DMS114 treated with DMSO at 0.1 percent for 48 hours (cell line): ENCODE measurements around the gene FIBCD1.
"Not testable (repeated sequence)": the region's sequence is repeated elsewhere in the genome, so short reads cannot be mapped to it uniquely, and the experiment has no call there.

Source experiments
- DNase-seq: peaks from one replicate; lab custom pipeline; 2025; ENCODE audit not compliant: unreplicated experiment; lab: John Stamatoyannopoulos, UW

The FIBCD1 gene

DNA sequence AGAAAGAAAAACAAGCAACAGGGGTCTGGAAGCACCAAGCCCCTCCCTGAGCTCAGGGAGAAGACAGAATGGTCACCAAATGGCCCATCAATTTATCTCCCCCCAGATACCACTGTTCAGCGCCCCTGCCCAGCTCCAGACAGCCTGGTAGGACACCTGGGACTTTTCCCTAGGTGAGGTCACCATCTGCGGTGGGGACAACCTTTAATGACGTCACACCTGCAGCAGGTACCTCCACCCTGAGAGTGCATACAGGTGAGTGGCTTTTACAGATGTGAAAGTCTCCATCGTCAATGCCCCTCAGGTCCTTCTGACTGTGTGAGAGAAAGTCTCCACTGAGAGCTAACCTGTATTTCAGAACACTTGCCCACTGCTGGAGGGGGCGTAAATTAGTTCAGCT, 35.6 kb upstream of the FIBCD1 start:
- DNase-seq, result no peak

DNA sequence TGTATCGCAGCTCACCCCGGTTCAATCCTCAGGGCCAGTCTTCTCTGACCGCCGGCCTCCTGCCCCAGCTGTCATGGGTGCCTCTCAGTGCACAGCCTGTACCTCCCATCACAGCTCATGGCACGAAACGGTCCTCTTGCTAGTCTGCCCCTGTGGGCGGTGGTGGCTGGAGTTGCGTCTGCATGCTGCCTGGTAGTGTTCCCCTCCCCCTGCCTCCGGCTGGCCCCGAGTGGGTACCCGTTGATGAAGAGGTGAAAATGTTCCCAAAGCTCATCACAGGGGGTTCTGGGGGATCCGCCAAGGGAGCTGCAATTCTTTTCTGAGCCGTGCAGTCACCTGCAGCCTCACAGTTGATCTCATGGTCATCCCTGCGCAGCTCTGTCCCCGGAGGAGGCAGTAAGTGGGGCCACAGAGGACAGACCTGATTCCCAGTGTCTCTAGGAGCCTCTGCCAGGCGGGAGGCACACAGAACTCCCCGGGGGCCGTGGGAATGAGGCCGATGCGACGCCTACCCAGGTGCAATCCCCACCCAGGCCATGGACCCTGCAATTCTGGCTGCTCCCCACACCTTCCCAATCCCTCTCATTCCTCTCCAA, 34.7 kb upstream of the FIBCD1 start:
- DNase-seq, result no peak

DNA sequence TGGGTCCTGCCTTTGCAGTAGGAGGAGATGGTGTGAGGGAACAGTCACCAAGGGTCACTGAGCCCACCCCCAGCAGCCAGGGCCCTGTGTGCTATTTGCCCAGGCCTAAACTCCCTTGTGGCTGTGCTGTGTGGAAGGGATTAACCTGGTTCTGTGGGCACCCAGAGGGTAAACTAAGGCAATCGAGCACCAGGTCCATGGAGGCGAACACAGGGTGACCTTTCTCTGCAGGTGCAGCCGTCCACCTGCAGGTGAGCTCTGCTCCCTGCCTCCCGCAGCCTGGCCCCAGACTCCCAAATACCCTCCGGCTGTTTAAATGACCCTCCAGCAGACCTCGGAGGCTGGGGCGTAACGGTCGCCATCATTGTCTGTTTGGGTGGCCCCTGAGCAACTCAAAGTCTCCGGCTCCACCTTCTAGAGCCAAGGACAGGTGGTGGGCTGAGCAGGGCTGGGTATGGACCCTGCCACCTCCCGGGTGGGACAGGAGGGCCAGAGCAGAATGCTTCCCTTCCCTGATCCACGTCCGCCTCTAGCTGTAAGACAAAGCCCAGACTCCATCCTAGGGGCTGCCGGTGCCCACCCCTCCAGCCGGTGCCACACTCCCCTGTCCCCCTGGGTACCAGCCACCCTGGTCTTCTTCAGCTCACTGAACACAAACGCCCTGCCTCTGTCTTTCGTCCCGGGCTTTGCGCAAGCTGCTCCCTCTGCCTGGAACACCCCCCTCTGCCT, 34.1 kb upstream of the FIBCD1 start:
- no peak for DNase-seq

DNA sequence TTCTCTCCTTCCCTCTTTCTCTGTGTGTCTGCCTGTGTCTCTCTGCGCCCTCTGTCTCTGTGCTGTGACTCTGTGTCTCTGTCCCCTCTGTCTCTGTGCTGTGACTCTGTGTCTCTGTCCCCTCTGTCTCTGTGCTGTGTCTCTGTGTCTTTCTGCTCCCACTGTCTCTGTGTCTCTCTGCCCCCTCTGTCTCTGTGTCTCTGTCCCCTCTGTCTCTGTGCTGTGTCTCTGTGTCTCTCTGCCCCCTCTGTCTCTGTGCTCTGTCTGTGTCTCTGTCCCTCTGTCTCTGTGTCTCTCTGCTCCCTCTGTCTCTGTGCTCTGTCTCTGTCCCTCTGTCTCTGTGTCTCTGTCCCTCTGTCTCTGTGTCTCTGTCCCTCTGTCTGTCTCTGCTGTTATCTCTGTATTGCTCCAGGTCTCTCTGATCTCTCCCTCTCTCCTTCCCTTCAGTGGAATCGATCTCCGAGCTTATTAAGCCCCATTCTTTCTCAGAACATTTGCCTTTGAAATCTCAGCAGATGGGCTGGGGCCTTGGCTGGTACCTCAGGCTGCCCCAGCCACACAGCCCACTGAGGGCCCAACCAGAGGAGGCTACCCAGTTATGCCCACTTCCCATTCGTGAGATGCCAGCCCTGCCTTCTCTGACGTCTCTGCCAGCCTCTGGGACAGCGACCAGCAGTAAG, 33.4 kb upstream of the FIBCD1 start:
- no peak for DNase-seq

DNA sequence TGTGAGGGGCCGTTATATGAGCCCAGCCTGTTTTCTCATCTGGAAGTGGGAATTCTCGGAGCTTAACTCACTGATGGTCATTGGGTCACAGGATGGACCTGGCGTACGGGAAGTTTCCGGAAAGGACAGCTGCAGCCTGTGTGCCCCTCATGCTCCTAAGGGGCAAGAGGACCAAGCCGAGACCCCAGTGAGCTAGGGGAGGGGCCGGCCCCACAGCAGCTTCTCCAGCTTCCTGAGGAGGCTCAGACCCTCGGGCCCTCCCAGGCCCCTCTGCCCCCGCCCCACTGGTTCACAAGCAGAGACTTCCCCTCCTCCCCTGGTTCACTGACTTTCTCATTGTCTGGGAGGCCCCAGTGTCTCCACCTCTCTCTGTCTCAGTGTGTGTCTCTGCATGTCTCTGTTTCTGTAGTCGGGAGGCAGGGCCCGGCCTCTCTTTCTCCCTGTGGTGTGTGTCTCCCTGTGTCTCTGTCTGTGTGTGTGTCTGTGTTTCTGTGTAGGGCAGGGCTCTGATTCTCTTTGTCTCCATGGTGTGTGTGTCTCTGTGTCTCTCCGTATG, 32.3 kb upstream of the FIBCD1 start:
- DNase-seq, result no peak

DNA sequence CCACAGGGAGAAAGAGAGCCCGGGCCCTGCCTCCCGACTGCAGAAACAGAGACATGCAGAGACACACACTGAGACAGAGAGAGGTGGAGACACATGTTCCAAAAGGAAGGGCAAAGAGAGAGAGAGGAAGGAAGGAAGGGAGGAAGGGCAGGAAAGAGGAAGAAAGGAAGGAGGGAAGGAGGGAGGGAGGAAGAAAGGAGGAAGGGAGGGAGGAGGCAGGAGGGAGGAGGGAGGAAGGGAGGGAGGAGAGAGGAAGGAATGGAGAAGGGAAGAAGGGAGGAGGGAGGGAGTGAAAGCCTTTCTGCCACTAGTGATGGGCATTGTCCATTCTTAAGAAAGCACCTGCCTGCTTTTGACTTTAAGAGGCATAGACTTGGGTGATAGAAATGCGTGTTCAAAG, 31.8 kb upstream of the FIBCD1 start:
- no peak for DNase-seq

DNA sequence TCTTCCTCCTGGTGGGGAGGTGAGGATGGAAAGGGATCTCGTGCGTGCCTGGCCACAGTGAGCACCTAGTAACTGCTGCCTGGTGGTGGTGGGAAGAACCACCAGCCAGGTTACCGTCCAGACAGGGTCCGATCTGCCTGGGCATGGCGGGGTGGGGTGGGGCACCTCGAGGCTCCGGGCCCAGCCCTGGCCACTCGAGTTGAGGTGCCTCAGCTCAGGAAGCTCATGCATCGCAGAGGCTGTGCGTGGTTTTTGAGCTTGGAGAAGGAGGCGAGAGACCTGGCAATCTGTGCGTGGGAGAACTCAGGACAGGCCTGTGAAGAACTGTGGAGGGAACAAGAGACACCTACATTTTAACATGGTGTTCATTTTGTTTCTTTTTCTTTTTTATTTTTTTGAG, 31.0 kb upstream of the FIBCD1 start:
- DNase-seq, result no peak

DNA sequence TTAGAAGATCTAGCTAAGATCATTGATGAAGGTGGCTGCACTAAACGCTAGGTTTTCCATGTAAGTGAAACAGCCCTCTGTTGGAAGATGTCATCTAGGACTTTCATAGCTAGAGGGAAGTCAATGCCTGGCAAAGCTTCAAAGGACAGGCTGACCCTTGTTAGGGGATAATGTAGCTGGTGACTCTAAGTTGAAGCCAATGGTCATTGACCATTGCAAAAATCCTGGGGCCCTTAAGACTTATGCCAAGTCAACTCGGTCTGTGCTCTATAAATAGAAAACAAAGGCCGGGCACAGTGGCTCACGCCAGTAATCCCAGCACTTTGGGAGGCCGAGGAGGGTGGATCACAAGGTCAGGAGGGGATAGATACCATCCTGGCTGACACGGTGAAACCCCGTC, 26.6 kb upstream of the FIBCD1 start:
- DNase-seq, result no peak

DNA sequence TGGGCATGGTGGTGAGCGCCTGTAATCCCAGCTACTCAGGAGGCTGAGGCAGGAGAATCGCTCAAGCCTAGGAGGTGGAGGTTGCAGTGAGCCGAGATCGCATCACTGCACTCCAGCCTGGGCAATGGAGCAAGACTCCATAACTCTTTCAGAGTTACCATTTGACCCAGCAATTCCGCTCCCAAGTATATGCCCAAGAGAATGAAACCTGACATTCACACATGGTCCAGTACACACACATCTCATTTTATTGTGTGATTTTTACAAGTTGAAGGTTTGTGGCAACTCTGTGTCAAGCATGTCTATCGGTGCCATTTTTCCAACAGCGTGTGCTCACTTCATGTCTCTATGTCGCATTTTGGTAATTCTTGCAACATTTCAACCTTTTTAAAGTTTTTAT, 24.9 kb upstream of the FIBCD1 start:
- no peak for DNase-seq

DNA sequence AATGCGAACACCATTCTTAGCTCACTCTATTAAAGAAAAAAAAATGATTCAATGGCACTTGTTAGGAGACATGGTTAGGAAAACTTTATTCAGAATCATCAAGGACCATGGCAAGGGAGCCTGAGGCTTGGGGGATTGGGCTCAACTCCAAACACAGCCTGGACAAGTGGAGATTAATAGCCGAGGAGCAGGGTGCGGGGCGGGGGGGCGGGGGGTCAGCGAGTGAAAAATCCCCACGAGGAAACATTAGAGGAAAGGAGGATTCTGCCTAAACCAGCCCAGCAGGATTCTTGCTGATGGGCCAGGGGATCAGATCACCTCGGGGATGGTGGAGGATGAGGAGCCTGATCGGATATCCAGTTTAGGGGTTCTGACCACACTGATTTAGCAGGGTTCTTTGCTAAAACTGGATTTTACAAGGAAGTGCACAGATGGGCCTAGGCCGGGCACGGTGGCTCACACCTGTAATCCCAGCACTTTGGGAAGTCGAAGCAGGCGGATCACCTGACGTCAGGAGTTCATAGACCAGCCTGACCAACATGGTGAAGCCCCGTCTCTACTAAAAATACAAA, 24.4 kb upstream of the FIBCD1 start:
- no peak for DNase-seq

DNA sequence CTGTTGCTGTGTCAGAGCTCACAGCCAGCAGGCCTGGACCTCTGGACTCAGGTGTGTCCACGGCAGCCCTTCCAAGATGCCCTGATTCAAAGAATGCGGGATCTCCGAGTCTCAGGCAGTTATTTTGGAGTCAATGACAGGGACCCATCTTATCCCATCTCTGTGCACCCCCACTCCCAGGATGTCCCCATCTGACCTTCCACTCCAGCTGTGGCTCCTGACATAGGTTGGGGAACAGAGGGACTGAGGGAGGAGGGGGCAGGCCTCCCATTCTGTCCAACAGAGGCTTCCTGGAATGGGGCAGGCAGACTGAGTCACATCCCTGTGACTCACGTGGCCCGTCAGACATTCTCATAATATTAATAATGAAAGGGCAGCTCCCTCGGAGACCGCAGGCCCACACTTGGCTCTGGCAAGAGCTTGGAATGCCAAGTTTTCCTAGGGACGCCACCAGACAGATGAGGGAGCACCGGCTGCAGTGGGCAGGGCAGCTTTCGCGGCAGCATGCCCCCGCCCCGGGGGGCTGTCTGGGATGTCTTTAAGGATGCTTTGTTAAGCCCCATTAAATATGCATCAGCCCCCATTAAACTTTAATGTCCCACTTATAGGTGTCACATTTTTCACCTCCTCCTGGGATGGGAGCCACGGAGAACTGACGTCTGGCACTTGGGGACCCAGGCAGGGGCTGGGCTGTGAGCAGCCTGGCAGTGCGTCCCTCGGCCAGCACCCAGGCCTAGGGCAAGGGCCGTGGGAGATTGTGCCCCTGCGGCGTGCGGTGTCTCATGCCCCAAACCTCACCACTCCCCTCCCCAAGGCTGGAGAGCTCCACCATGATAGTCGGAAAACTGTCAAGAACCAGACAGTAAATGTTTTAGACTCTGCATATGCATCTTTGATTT, 23.6 kb upstream of the FIBCD1 start:
- DNase-seq, result no peak

DNA sequence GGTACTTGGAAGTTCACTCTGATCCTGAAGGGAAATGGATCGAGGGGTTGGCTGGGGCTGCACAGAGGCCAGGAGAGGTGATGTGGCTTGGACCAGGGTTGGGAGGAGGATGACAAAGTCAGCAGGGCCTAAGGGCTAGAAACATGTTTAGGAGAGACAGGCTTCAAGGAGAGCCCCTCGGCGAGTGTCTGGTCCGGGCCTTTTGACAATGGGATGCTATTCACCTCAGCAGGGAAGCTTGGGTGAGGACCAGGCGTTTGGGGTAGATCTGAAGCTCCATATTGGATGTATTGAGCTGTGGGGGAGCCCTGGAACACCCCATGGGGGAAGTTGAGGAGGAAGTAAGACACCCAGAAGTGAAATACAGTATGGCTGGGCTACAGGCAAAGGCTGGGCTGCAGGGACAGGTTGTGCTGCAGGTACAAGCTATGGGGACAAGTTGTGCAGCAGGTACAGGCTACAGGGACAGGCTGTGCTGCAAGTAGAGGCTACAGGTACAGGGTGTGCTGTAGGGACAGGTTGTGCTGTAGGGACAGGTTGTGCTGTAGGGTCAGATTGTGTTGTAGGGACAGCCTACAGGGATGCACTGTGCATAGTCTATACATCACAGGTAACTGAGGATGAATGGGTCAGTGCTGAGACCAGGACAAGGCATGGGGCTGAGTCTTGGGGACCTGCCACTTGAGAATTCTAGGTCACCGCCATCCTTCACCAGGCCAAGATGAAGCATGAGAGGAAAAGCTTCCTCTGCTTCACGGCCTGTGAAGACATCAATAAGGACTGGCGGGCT, 22.7 kb upstream of the FIBCD1 start:
- DNase-seq, result no peak

DNA sequence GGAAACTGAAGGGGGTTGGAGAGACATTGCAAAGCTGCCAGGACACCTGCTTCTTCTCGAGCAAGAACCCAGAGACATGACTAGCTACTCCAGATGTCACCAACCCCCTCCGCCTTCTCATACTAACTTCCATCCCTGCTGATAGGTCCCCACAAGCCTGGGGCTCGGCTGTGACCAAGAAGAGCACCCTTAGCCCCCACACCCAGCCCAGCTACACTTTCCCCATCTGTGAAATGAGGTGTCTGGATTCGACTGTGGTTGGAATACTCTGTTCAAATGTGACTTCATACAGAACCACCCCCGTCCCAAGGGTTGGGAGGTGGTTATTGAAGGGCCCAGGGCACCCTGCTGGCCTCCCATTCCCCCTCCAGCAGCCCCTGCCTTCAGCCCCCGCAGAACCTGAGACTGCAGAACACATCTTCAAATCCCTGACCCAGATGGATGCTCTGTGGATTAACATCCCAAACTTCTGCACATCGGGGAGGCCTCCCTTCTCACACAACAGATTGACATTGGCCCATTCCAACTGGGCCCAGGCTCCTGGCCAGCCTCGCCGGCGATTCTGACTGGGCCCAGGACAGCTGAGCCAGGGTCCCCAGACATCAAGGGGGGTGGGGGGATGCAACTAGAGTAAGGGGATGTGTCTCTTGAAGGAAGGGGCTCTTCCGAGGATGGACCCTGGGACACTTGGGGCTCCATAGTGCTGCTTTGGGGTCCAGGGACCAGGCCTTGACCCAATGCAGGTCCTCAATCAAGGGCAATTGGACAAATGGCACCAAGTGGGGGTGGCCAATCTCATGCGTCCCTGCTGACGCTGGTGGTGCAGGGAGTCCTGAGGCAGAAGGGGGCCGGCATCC, 21.7 kb upstream of the FIBCD1 start:
- no peak for DNase-seq

DNA sequence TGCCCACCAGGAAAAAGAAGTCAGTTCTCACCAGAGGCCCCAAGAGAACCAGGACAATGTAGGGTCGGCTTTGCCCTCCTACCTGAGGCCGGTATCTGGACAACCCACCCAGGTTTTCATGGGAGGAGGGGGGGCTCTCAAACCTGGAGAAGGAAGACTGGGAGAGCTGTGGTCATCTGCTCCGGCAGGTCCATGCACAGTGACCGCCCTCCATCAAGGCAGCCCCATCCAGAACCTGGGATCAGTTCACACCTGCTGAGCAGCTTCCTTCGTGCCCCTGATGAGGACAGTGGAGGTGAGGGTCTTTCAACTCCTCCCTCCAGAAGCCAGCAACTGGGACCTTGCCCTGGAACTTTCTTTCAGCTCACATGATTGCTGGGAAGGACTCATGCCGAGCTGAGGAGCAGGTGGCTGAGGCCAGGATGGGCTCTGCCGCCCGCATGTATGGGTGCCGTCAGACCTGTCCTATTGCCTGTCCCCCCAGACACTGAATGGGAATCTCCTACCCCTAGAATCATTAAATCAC, 20.8 kb upstream of the FIBCD1 start:
- no peak for DNase-seq

DNA sequence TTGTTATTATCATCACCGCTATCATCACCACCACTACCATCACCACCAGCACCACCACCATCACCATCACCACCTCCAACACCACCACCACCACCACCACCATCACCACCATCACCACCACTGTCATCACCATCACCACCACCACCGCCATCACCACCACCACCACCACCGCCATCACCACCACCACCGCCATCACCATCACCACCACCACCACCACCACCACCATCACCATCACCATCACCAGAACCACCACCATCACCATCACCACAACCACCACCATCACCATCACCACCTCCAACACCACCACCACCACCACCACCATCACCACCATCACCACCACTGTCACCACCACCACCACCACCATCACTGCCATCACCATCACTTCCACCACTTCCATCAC, 19.5 kb upstream of the FIBCD1 start:
- DNase-seq, result not testable (repeated sequence)

DNA sequence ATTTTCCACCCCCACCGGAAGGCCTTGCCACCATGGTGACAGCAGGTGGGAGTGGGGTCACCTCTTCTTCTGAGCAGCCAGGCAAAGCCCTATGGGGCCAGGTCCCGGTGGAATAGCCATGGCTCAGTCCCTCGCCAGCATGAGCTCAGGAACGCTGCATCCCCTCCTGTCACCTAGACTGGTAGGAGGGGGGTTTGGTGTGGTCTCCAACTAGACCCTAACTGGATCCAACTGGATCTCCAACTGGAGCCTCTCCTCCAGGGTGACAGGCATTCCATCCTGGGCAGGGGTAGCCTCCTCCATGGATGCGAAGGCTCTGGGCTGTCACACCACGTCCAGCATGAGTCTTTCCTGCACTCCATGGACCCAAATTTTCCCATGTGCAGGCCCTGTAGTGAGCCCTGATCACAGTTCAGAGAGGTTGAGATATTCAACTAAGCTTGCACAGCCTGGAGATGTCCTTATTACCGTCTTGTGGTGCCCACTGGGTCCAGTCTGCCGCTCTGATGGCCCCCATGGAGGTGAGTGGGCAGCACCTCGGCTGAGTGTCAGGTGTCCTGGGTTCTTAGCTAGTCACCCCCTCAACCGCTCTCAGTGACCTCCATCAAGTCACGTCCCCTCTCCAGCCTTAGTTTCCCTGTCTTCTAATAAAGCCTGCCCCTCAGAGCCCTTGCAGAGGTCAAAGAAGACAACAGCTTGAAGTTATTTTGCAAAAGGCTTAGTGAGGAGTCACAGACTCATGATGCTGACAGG, 18.6 kb upstream of the FIBCD1 start:
- DNase-seq, result no peak

DNA sequence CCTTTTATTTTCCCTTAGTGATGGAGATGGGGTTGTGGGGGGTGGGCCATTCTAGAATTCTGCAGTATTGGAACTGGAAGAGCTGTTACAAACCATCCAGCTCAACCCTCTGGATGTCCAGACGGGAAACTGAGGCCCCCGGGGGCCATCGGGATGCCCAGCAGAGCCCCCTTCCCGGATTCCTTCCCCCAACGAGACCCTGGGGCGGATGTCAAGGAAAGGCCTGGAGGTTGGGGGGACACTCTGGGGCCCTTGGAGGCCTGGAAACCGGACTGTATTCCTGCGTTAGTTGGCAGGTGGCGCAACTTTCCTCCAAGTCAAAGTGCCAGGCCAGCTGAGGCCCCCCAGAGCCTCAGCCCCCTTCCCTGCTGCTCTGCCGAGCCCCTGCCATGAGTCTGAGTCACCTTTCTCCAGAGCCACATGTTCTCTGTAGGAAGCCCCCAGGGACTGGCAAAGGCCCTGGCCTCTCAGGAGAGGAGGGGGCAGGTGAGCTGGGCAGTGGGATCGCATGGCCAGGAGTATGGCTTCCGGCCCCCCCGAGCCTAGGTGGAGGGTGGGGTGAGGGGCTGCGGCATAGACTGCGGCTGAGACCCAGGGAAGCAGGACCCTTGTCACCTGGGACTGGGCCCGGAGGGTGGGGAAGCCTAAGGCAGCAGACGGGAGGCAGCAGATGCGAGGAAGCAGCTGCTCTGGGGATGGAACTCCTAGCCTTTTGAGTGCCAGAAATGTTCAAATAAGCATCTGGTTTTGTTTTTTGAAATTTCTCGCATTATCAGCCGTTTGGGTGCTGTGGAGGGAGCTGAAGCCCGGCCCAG, 17.8 kb upstream of the FIBCD1 start:
- DNase-seq, result no peak
